Head of caudate nucleus (tissue), 42 donors: ENCODE data around the gene GASK1A.

ENCODE experiments used
- DNase-seq, 42 donors: peaks; one replicate each; pipeline versions ENCODE4 v3.0.0 to v3.0.0-alpha.2; 2020 to 2021; ENCODE audit warnings: mixed read lengths in 7 of 42
- intact Hi-C: fragments of 100-400 bp; cut with DNase I; formaldehyde crosslinking; loops from one replicate; pipeline ENCODE4 v1.15.0; 2022

GASK1A gene

GRCh38 chr3:43097400-43098080, 118.4 kb downstream of the GASK1A start:
- intact Hi-C loops, result no loop called here
- DNase-seq, result no peak

- intact Hi-C loops, result no loop called here
Measured at GRCh38 chr3:43098761-43099160, 119.7 kb downstream of the GASK1A start.

GRCh38 chr3:43102773-43103480, 123.8 kb downstream of the GASK1A start:
- DNase-seq, result no peak

More at GRCh38 chr3:43098761-43099160, 119.7 kb downstream of the GASK1A start:
- DNase-seq, result no peak

DNA sequence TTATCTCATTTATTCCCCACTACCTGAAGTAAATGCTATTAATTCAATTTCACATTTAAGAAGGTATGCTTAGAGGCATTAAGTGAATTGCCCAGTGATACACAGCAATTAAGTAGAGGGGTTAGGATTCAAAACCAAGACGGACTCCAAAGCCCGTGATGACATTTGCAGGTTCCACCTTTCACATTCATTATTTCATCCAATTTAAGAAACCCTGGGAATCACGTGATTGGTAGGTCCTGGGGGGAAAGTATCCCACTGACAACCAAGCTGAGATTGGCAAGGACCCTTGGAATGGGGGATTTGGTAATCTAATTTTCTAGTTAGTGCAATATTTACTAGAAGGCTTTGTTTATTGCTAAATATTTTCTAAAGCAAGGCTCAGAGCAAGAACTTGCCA, 124.9 kb downstream of the GASK1A start:
- intact Hi-C loops, result no loop called here
- no peak for DNase-seq

More at GRCh38 chr3:43102773-43103480, 123.8 kb downstream of the GASK1A start:
- intact Hi-C loops, result no loop called here

- intact Hi-C loops, result loop anchor here (5.0 kb wide), 1 partner anchor 128 kb away; the partner anchor contains the start of gene GASK1A
- DNase-seq, result peak in 30 of 42 donors; percentile 13 to 66 (median 33)
Measured at GRCh38 chr3:43104660-43105595, 125.8 kb downstream of the GASK1A start.

DNA sequence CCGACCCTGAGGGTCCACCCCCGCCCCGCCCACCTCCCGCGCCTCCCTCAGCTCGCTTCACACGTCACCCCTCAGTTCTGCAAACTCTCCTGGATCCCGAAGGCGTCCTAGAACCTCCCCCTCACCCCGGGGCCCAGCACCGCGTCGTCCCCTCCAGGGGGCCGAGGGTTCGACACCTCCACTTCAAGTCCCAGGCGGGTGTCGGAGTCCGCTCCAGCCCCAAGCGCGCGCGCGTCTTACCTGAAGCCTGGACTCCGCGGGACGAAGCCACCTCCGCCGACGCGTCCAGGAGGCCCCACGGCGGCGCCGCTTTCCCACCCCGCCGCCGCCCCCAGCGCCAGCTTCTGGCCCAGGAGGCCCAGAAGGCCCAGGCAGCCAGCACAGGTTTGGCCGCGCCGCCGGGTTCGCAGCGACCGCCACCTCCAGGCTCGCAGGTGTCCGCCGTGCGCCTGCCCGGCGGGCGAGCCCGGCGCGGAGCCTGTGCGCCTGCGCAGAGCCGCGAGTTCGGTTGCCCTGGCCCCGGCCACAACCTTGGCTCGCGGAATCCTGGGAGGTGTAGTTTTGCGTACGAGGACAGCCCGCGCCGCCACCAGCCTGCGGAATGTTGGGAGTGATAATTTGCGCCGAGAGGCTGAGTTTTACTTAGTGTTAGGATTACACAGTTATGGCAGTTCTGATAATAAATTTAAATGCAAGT, 126.6 kb downstream of the GASK1A start, which contains the start of gene POMGNT2:
Gene POMGNT2, minus strand, starts transcription at position 484 of the 697 bp plus-strand sequence. CDS start 24,648 bp downstream, outside the sequence.
- intact Hi-C loops, result loop anchor here (5.0 kb wide), 1 partner anchor 128 kb away; the partner anchor contains the start of gene GASK1A
- peak; percentile 83 to 97 (median 92) for DNase-seq

DNA sequence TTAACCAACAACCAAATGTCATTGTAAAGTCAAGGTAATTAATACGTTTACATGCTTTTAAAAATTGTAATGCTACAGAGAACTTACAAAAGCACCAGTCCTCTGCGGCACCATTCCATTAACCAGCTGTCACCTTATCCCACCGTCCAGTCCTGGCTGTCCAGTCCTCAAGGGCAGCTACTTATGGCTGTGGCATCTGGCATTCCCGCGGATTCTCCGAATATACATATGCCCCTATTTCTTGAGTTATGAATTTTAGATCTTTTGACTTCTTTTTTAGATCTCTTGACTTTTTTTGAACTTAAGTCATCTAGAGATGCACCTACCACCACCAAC, 127.2 kb downstream of the GASK1A start:
- intact Hi-C loops, result loop anchor here (5.0 kb wide), 1 partner anchor 129 kb away; the partner anchor contains the start of gene GASK1A
- DNase-seq, result peak in 3 of 42 donors; percentile 21 to 54 (median 29)
